ENCODE results near the gene C1R.

C1R gene

GRCh38 chr12:7072035-7072434 lies 20.2 kb downstream of the C1R start:
- no peak overlapping the region for H3K27ac ChIP-seq
- TF ChIP-seq, protein P1, sequence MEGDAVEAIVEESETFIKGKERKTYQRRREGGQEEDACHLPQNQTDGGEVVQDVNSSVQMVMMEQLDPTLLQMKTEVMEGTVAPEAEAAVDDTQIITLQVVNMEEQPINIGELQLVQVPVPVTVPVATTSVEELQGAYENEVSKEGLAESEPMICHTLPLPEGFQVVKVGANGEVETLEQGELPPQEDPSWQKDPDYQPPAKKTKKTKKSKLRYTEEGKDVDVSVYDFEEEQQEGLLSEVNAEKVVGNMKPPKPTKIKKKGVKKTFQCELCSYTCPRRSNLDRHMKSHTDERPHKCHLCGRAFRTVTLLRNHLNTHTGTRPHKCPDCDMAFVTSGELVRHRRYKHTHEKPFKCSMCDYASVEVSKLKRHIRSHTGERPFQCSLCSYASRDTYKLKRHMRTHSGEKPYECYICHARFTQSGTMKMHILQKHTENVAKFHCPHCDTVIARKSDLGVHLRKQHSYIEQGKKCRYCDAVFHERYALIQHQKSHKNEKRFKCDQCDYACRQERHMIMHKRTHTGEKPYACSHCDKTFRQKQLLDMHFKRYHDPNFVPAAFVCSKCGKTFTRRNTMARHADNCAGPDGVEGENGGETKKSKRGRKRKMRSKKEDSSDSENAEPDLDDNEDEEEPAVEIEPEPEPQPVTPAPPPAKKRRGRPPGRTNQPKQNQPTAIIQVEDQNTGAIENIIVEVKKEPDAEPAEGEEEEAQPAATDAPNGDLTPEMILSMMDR (conservative IDR thresholded peaks at IDR 0.05): no peak

DNA sequence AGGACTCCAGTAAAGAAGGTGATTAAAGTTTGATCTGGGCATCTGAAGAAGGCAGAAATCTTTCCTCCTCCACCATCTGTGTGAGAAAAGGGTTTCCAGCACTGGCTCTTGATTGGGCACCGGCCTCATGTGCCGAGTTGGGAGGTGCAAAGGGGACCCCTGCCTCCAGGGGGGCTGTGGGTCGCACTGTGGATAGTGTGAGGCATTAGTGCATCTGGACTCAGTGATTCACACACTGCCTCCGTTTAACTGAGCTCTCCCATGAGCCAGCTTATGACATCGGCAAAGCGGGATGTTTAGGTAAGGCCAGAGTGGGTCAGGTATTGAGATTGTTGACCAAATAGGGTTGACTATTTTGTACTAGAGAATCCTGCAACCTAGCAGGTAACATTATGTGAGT lies 22.9 kb downstream of the C1R start:
- no peak overlapping the region for H3K27ac ChIP-seq
- TF ChIP-seq, protein P1 (conservative IDR thresholded peaks at IDR 0.05): no peak

DNA sequence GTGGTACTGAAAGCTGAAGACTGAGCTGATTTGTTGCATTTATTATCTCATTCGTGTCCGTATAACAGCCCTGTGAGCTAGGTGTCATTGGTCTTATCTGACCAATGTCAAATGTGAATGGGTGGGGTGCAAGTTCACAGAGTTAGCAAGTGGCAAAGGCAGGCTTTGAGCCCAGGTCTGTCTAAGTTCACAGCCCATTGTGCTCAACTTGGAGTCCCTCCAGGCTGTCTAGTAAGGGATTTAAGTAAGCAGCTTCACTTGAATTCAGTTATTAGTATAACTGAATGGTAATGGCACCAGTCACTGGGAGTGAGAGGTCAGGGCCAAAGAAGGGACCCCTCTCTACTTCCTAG lies 23.3 kb downstream of the C1R start:
- H3K27ac ChIP-seq: no peak overlapping the region
- TF ChIP-seq, protein P1 (conservative IDR thresholded peaks at IDR 0.05): no peak

- TF ChIP-seq, protein P1 (conservative IDR thresholded peaks at IDR 0.05): no peak
- no peak overlapping the region for H3K27ac ChIP-seq
Observed at GRCh38 chr12:7068240-7068993, 23.8 kb downstream of the C1R start.

- TF ChIP-seq, protein P1 (conservative IDR thresholded peaks at IDR 0.05): no peak
- H3K27ac ChIP-seq: no peak overlapping the region
Observed at GRCh38 chr12:7067096-7067495, 25.1 kb downstream of the C1R start.

DNA sequence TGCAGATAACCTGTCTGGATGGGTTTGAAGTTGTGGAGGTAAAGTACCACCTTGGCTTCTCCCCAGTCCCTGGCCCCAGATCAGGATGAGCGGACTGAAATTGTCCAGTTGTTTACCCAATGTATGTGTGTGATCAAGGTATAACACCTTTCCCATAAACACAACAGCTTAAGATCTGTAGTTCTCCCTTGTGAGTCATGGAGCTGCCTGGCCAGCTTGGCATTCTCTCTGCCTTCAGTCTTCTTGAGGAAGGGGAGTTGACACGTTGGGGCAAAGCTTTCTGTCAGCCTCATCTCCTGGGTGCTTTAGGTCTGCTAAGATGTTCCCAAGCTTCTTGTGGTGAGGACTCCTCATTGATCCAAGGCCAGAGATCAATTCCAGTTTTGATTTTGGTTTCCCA lies 25.6 kb downstream of the C1R start:
- no peak overlapping the region for H3K27ac ChIP-seq
- TF ChIP-seq, protein P1 (conservative IDR thresholded peaks at IDR 0.05): no peak

DNA sequence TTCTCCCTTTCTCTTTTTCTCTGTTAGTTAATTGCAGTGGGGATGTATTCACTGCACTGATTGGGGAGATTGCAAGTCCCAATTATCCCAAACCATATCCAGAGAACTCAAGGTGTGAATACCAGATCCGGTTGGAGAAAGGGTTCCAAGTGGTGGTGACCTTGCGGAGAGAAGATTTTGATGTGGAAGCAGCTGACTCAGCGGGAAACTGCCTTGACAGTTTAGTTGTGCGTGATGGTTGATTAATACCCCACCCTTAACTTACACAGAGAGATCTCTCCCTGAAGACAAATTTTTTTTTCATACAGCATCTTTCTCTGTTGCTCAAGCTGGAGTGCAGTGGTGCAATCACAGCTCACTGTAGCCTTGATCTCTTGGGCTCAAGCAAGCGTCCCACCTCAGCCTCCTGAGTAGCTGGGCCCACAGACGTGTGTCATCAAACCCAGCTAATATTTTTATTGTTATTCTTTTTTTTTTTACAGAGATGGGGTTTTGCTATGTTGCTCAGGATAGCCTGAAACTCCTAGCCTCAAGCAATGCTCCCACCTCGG lies 27.1 kb downstream of the C1R start:
- TF ChIP-seq, protein P1 (conservative IDR thresholded peaks at IDR 0.05): no peak

More for the DNA sequence above, 27.1 kb downstream of the C1R start:
- no peak overlapping the region for H3K27ac ChIP-seq

Measured in VCaP (cell line).